Activated naive CD8-positive, alpha-beta T cell (primary cell): ENCODE data around the gene SDK2.
"Not testable (repeated sequence)": the region's sequence is repeated elsewhere in the genome, so short reads cannot be mapped to it uniquely, and the experiment has no call there.

ENCODE experiments used
- H3K27ac Mint-ChIP-seq: one replicate; pipeline ENCODE4 v1.8.0; 2021; ENCODE audit warnings: mixed read lengths
- H3K27me3 Mint-ChIP-seq: one replicate; pipeline ENCODE4 v1.8.0; 2021; ENCODE audit warnings: mixed read lengths
- H3K36me3 Mint-ChIP-seq: one replicate; pipeline ENCODE4 v1.8.0; 2021; ENCODE audit warnings: mixed read lengths
- H3K4me1 Mint-ChIP-seq: one replicate; pipeline ENCODE4 v1.8.0; 2021; ENCODE audit warnings: low read depth, mixed read lengths
- H3K4me3 Mint-ChIP-seq: one replicate; pipeline ENCODE4 v1.8.0; 2021; ENCODE audit warnings: mild to moderate bottlenecking, mixed read lengths
- H3K9me3 Mint-ChIP-seq: one replicate; pipeline ENCODE4 v1.8.0; 2021; ENCODE audit warnings: low read depth, mixed read lengths

The SDK2 gene

GRCh38 chr17:73311428-73311780 is 332.8 kb downstream of the SDK2 start:
- Mint-ChIP-seq H3K36me3 (no peaks in the 10 kb centered on the region), H3K27me3 (no peaks in the 10 kb centered on the region), H3K4me3 (peak overlapping the region; percentile 85), H3K4me1 (peaks cover 13% of the 10 kb centered on the region), H3K9me3 (no peaks in the 10 kb centered on the region), H3K27ac (no peak overlapping the region)

GRCh38 chr17:73309727-73310596 is 334.3 kb downstream of the SDK2 start:
- Mint-ChIP-seq H3K27ac (peak overlapping the region; percentile 10), H3K4me3 (peak overlapping the region; percentile 85), H3K36me3 (no peaks in the 10 kb centered on the region), H3K9me3 (no peaks in the 10 kb centered on the region), H3K27me3 (no peaks in the 10 kb centered on the region), H3K4me1 (peaks cover 13% of the 10 kb centered on the region)

GRCh38 chr17:73308959-73309358 is 335.3 kb downstream of the SDK2 start:
- not testable (repeated sequence) for H3K36me3 Mint-ChIP-seq, H3K27ac Mint-ChIP-seq, H3K27me3 Mint-ChIP-seq, H3K9me3 Mint-ChIP-seq, H3K4me3 Mint-ChIP-seq
- H3K4me1 Mint-ChIP-seq: peaks cover 13% of the 10 kb centered on the region

GRCh38 chr17:73308017-73308823 is 336.0 kb downstream of the SDK2 start:
- Mint-ChIP-seq H3K27ac (no peak overlapping the region), H3K4me3 (no peak overlapping the region)

GRCh38 chr17:73307130-73307529 is 337.1 kb downstream of the SDK2 start:
- Mint-ChIP-seq H3K9me3 (no peaks in the 10 kb centered on the region), H3K4me3 (no peak overlapping the region), H3K4me1 (peaks cover 13% of the 10 kb centered on the region), H3K27me3 (peaks cover 10% of the 10 kb centered on the region), H3K27ac (no peak overlapping the region), H3K36me3 (peaks cover 2% of the 10 kb centered on the region)

More at GRCh38 chr17:73308017-73308823, 336.0 kb downstream of the SDK2 start:
- Mint-ChIP-seq H3K4me1 (peaks cover 13% of the 10 kb centered on the region), H3K27me3 (peaks cover 10% of the 10 kb centered on the region), H3K36me3 (peaks cover 2% of the 10 kb centered on the region), H3K9me3 (no peaks in the 10 kb centered on the region)

- H3K27ac Mint-ChIP-seq: no peak overlapping the region
- no peaks in the 10 kb centered on the region for H3K9me3 Mint-ChIP-seq
- H3K27me3 Mint-ChIP-seq: peaks cover 10% of the 10 kb centered on the region
- H3K4me1 Mint-ChIP-seq: peaks cover 12% of the 10 kb centered on the region
- no peak overlapping the region for H3K4me3 Mint-ChIP-seq
- H3K36me3 Mint-ChIP-seq: peaks cover 2% of the 10 kb centered on the region
Observed at GRCh38 chr17:73305845-73306836, 338.1 kb downstream of the SDK2 start.

- H3K9me3 Mint-ChIP-seq: no peaks in the 10 kb centered on the region
- no peak overlapping the region for H3K27ac Mint-ChIP-seq
- H3K4me1 Mint-ChIP-seq: peaks cover 7% of the 10 kb centered on the region
- H3K36me3 Mint-ChIP-seq: peaks cover 2% of the 10 kb centered on the region
- H3K27me3 Mint-ChIP-seq: peaks cover 10% of the 10 kb centered on the region
- no peak overlapping the region for H3K4me3 Mint-ChIP-seq
Observed at GRCh38 chr17:73304971-73305812, 339.1 kb downstream of the SDK2 start.

GRCh38 chr17:73304438-73304837 is 339.8 kb downstream of the SDK2 start:
- Mint-ChIP-seq H3K4me1 (peaks cover 2% of the 10 kb centered on the region), H3K27ac (no peak overlapping the region), H3K4me3 (no peak overlapping the region), H3K27me3 (peaks cover 10% of the 10 kb centered on the region), H3K9me3 (no peaks in the 10 kb centered on the region), H3K36me3 (peaks cover 2% of the 10 kb centered on the region)

GRCh38 chr17:73302189-73302588 is 342.1 kb downstream of the SDK2 start:
- peaks cover 10% of the 10 kb centered on the region for H3K27me3 Mint-ChIP-seq
- no peaks in the 10 kb centered on the region for H3K4me1 Mint-ChIP-seq
- no peak overlapping the region for H3K27ac Mint-ChIP-seq
- H3K4me3 Mint-ChIP-seq: no peak overlapping the region
- peaks cover 2% of the 10 kb centered on the region for H3K36me3 Mint-ChIP-seq
- H3K9me3 Mint-ChIP-seq: no peaks in the 10 kb centered on the region

- H3K4me3 Mint-ChIP-seq: no peak overlapping the region
- H3K36me3 Mint-ChIP-seq: peaks cover 2% of the 10 kb centered on the region
- H3K9me3 Mint-ChIP-seq: no peaks in the 10 kb centered on the region
- no peaks in the 10 kb centered on the region for H3K4me1 Mint-ChIP-seq
- H3K27ac Mint-ChIP-seq: no peak overlapping the region
- peaks cover 10% of the 10 kb centered on the region for H3K27me3 Mint-ChIP-seq
Observed at GRCh38 chr17:73301369-73301768, 342.9 kb downstream of the SDK2 start.

- Mint-ChIP-seq H3K36me3 (peaks cover 2% of the 10 kb centered on the region), H3K4me3 (no peak overlapping the region), H3K27ac (no peak overlapping the region), H3K27me3 (peaks cover 10% of the 10 kb centered on the region), H3K4me1 (no peaks in the 10 kb centered on the region), H3K9me3 (no peaks in the 10 kb centered on the region)
Observed at GRCh38 chr17:73300392-73300791, 343.9 kb downstream of the SDK2 start.

GRCh38 chr17:73297934-73298861 is 346.0 kb downstream of the SDK2 start:
- H3K4me3 Mint-ChIP-seq: no peak overlapping the region
- H3K36me3 Mint-ChIP-seq: no peaks in the 10 kb centered on the region
- H3K27ac Mint-ChIP-seq: no peak overlapping the region
- H3K4me1 Mint-ChIP-seq: no peaks in the 10 kb centered on the region
- H3K27me3 Mint-ChIP-seq: no peaks in the 10 kb centered on the region
- no peaks in the 10 kb centered on the region for H3K9me3 Mint-ChIP-seq

- Mint-ChIP-seq H3K4me1 (peaks cover 7% of the 10 kb centered on the region), H3K27ac (no peak overlapping the region), H3K27me3 (no peaks in the 10 kb centered on the region), H3K36me3 (no peaks in the 10 kb centered on the region), H3K9me3 (no peaks in the 10 kb centered on the region), H3K4me3 (no peak overlapping the region)
Observed at GRCh38 chr17:73293480-73293911, 350.7 kb downstream of the SDK2 start.
